ENCODE results near the gene AK4. TPM values are rescaled to one million over a fixed set of nuclear protein-coding genes. Genes with fewer than 3 reads are reported as not detected.

The AK4 gene
- total and polyA plus RNA-seq, 2 of the 4 experiments (the other 2 are of a cell fraction), result 12.4 to 30.3 TPM

DNA sequence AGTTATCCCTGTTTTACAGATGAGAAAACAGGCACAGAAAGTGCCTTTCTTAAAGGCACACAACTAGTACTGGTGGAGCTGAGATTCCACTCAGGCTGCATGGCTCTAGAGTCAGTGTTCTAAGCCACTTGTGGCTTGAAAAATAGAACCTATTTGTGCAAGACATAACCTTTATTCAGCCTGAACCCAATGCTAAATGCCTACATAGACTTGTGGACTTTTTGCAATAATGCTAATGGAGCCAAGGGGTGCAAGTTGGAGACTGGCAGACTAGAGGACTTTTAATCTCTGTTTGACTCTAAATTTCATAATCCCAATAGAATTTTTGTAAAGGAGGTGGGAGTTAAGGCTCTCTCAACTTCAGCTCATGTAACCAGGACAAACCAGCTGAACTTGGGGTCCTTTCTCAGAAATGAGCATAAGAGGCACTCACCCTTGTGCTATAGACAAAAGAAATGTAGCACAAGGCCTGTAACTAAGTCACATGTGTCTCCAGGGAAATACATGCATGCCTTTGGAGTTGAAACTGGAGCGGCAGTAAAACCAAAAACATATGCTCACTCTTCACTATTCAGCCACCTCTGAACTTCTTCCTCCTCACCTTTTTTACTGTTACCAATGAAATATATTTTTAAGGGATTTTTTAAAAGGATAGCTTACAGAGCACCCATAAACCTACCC is 43.0 kb upstream of the AK4 start:
- TF ChIP-seq NFE2L2 (IDR thresholded peaks at IDR 0.05; ENCODE audit: low read depth, low read length), result no peak
- no peak for TF ChIP-seq MXI1 (IDR thresholded peaks at IDR 0.05; ENCODE audit: borderline replicate concordance, low read depth, low read length)
- no peak for TF ChIP-seq RAD21 (IDR thresholded peaks at IDR 0.05; ENCODE audit: low read length)
- CTCF ChIA-PET, result no interaction called here
- WGBS, 2 experiments (ENCODE audit: extremely low coverage in 2 of 2, insufficient read length in 1 of 2), result no CpG with 5 or more reads among the region's 1 CpG

More for the DNA sequence above, 43.0 kb upstream of the AK4 start:
- Histone ChIP-seq H2AK9ac (replicated peaks; ENCODE audit: low read depth, low read length, poor library complexity) (no peak overlapping the region), H3K4me3 (ENCODE audit: insufficient read depth, low read depth, low read length) (no peak overlapping the region), H3K18ac (ENCODE audit: low read depth, low read length) (no peak overlapping the region), H3K9me1 (ENCODE audit: insufficient read depth, low read length) (no peaks in the 10 kb centered on the region), H3K4ac (ENCODE audit: low read depth, low read length) (no peak overlapping the region), H3K27me3 (ENCODE audit: control insufficient read depth, insufficient read depth, low read length) (peaks cover 1% of the 10 kb centered on the region; the same call in 1 of the 2 replicates), H3K9ac (ENCODE audit: low read depth, low read length) (no peak overlapping the region), H3K79me1 (ENCODE audit: low read depth in 1 of 2, low read length in 2 of 2) (no peaks in the 10 kb centered on the region), H4K5ac (ENCODE audit: low read depth, low read length) (no peak overlapping the region), H2AK5ac (ENCODE audit: low read depth, low read length) (no peak overlapping the region), H3K23ac (ENCODE audit: low read depth, low read length) (no peak overlapping the region), H3K9me3 (ENCODE audit: control insufficient read depth, insufficient read depth, low read length) (no peaks in the 10 kb centered on the region), H3K4me1 (ENCODE audit: control insufficient read depth, insufficient read depth, low read length) (no peaks in the 10 kb centered on the region), H3K14ac (replicated peaks; ENCODE audit: low read depth, low read length) (no peak overlapping the region), H2BK15ac (ENCODE audit: low read depth, low read length) (no peak overlapping the region), H4K8ac (ENCODE audit: low read depth in 2 of 2, low read length in 2 of 2) (no peak overlapping the region), H3K4me2 (ENCODE audit: low read depth, low read length) (no peak overlapping the region), H3K27ac (ENCODE audit: insufficient read depth, low read length) (no peak overlapping the region), H4K20me1 (ENCODE audit: insufficient read depth, low read length) (no peaks in the 10 kb centered on the region), H4K91ac (ENCODE audit: insufficient read depth, low read depth, low read length) (no peak overlapping the region), H2BK120ac (ENCODE audit: low read depth, low read length) (no peak overlapping the region), H3K56ac (ENCODE audit: extremely low read depth, insufficient read depth, low read length) (no peak overlapping the region), H2AFZ (replicated peaks; ENCODE audit: low read length, poor library complexity) (no peak overlapping the region), H2BK5ac (ENCODE audit: low read depth, low read length, poor library complexity, severe bottlenecking) (no peak overlapping the region), H2BK20ac (ENCODE audit: low read depth, low read length) (no peak overlapping the region), H3K36me3 (ENCODE audit: control insufficient read depth, insufficient read depth, low read length) (no peaks in the 10 kb centered on the region)
- ATAC-seq (ENCODE audit: low read depth) (no peak), DNase-seq (no peak)
- no TSS peak for BruUV-seq (replicated peaks)
- in situ Hi-C loops (cut with MboI; ENCODE audit: low sequenced_read_pairs) (no loop called here), intact Hi-C loops (cut with micrococcal nuclease) (no loop called here), dilution Hi-C loops (cut with HindIII; ENCODE audit: low sequenced_read_pairs, unreplicated experiment) (no loop called here)
- POLR2A ChIA-PET (ENCODE audit: unreplicated experiment), result no interaction called here

Measured in IMR-90 (cell line).